ENCODE measurements around the gene C6orf89.

- TF ChIP-seq CTCF (IDR thresholded peaks at IDR 0.05) (peak in 1 of 6 experiments; percentile 7), POLR2A (IDR thresholded peaks at IDR 0.05) (no peak)
Observed at GRCh38 chr6:36852481-36853147, 33.1 kb upstream of the C6orf89 start.

Data from Peyer's patch (tissue), 4 donors.